Measurements from ENCODE around the gene ZDHHC7. TPM values are rescaled to one million over a fixed set of nuclear protein-coding genes. Genes with fewer than 3 reads are reported as not detected.

ZDHHC7 gene
- total and polyA plus RNA-seq, 11 donors = 12.0 to 66.7 (median 43.9) TPM

DNA sequence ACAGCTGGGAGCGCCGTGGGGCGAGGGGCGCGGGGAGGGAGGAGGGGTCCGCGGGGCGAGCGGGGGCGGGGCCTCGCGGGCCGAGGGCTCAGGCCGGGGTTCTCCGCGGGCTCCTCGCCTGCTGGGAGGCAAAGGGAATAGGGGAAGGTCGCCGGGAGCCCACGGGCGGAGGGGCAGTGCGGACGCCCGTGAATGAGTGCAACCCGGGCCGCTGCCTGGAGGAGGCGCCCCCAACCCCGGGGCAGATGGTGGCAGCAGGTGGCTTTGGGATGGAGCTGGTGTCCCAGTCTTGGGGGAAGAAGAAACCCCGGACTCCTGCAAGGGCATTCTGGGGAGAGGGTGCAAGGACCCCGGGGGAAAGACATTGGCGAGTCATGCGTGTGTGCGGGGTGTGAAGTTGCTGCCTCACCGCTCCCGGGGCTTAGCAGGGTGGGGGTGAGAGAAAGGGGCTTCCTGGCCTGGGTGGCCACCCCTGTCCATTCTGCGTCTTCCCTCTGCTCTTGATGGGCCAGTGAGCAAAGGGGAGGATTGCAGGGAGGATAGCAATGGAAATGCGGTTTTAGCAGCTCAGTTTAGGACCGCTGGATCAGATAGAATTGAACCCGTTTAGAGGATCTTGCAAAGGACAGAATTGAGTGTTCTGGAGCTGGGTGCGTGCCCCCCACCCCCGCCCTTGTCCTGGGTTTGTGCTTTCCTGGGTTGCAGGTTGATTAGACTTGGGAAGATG is 16.8 kb upstream of the ZDHHC7 start:
- Histone ChIP-seq H3K27ac (peak overlapping the region; percentile 24 to 92 (median 79)), H3K4me3 (peak overlapping the region; percentile 55 to 98 (median 80)), H3K27me3 (no peaks in the 10 kb centered on the region), H3K9me3 (no peaks in the 10 kb centered on the region), H3K36me3 (peaks cover 0 to 13% (median 0%) of the 10 kb centered on the region in 9 donors), H3K4me1 (peaks cover 3 to 49% (median 15%) of the 10 kb centered on the region in 12 donors)
- ATAC-seq (peak in 2 of 4 donors; percentile 1 to 29), DNase-seq (no peak)
- intact Hi-C loops (cut with DNase I) = loop anchor here in 2 of 10 donors (1.0 to 5.0 kb wide), 3 partner anchors 17 to 59 kb away; partner anchors contain the start of gene ZDHHC7 (in 2 of the 2)
- TF ChIP-seq, protein P1, sequence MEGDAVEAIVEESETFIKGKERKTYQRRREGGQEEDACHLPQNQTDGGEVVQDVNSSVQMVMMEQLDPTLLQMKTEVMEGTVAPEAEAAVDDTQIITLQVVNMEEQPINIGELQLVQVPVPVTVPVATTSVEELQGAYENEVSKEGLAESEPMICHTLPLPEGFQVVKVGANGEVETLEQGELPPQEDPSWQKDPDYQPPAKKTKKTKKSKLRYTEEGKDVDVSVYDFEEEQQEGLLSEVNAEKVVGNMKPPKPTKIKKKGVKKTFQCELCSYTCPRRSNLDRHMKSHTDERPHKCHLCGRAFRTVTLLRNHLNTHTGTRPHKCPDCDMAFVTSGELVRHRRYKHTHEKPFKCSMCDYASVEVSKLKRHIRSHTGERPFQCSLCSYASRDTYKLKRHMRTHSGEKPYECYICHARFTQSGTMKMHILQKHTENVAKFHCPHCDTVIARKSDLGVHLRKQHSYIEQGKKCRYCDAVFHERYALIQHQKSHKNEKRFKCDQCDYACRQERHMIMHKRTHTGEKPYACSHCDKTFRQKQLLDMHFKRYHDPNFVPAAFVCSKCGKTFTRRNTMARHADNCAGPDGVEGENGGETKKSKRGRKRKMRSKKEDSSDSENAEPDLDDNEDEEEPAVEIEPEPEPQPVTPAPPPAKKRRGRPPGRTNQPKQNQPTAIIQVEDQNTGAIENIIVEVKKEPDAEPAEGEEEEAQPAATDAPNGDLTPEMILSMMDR (IDR thresholded peaks at IDR 0.05) = peak in 2 of 12 donors; percentile 20 to 22
- no peak for TF ChIP-seq POLR2A (IDR thresholded peaks at IDR 0.05)
- WGBS, 4 donors = 4 to 8% (median 5%) methylated on average over 26 to 41 of the region's 41 CpGs

DNA sequence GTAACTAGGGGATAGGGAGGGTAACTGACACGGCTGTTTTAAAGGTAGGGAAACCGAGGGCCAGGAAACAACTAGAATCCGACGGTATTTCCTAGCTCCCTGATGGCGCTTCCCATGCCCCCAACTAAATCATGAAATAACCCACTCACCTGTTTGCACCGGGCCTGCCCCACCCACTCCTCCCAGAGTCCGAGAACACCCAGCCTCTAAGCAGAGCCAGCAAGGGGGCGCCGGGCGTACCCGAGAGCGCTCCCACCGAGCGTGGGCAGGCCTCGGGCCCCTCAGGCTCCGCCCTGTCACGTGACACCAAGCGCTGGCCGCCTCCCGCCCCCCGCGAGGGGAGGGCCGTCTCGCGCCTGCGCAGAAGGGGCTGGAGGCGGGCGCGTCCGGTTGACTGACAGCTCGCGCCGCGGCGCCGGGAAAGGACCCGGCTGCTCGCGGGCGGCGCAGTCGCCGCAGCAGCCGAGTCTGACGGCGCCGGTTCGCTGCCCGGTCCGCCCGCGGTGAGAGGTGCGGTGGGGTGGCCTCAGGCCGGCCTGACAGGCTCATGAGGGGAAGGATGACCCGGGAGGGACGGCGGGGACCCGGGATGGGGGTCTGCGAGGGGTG is 16.1 kb upstream of the ZDHHC7 start, which contains the start of gene KIAA0513:
Gene KIAA0513, plus strand, starts transcription at position 447 of the 609 bp plus-strand sequence. CDS start 39,277 bp downstream, outside the sequence.
- 0% methylated on average over 14 to 59 of the region's 59 CpGs for WGBS, 4 donors
- Histone ChIP-seq H3K9me3 (peaks cover 0 to 4% (median 0%) of the 10 kb centered on the region in 12 donors), H3K36me3 (peaks cover 0 to 10% (median 0%) of the 10 kb centered on the region in 9 donors), H3K27ac (peak within 1 kb of the TSS; percentile 24 to 92 (median 79)), H3K4me3 (peak within 1 kb of the TSS; percentile 55 to 98 (median 80)), H3K27me3 (no peaks in the 10 kb centered on the region), H3K4me1 (peaks cover 3 to 49% (median 15%) of the 10 kb centered on the region in 12 donors)
- peak; percentile 68 to 91 (median 88) for ATAC-seq
- TF ChIP-seq, protein P1 (IDR thresholded peaks at IDR 0.05) = peak in 7 of 12 donors; percentile 30 to 55 (median 37)
- peak in 1 of 2 donors; percentile 98 for TF ChIP-seq POLR2A (IDR thresholded peaks at IDR 0.05)
- intact Hi-C loops (cut with DNase I) = loop anchor here in 2 of 10 donors (1.0 to 5.0 kb wide), 2 partner anchors 16 to 60 kb away; partner anchors contain the start of gene ZDHHC7 (in 2 of the 2)
- DNase-seq = peak; percentile 94 to 98 (median 95)

DNA sequence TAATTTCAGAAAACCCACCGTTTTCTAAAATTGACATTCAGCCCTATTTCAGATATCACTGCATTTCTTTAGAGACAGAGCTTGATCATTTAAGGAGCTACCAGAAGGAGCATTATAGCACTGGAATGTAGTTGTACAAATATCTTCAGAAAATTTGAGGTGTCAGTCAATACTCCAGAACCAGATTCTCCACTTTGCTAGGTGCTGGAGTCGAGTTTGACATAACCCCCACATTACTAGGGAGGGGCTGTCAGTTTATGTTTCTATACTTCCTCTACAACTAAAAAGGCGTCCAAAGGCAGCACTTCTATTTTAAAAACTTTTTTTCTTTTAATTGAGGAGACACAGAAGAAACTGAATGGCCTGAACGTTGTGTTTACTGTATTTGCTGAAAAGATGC is 15.4 kb upstream of the ZDHHC7 start:
- Histone ChIP-seq H3K9me3 (peaks cover 0 to 4% (median 0%) of the 10 kb centered on the region in 12 donors), H3K27me3 (no peaks in the 10 kb centered on the region), H3K27ac (peak overlapping the region in 7 of 12 donors; percentile 73 to 92 (median 86)), H3K36me3 (peaks cover 0 to 5% (median 0%) of the 10 kb centered on the region in 9 donors), H3K4me3 (peak overlapping the region in 10 of 12 donors; percentile 55 to 98 (median 79)), H3K4me1 (peaks cover 3 to 49% (median 15%) of the 10 kb centered on the region in 12 donors)
- intact Hi-C loops (cut with DNase I) = loop anchor here in 2 of 10 donors (1.0 to 5.0 kb wide), 2 partner anchors 15 to 61 kb away; partner anchors contain the start of gene ZDHHC7 (in 2 of the 2)
- no peak for DNase-seq
- WGBS, 4 donors = 63 to 70% (median 68%) methylated on average over 4 of the region's 4 CpGs
- no peak for ATAC-seq
- TF ChIP-seq, protein P1 (IDR thresholded peaks at IDR 0.05) = no peak
- TF ChIP-seq POLR2A (IDR thresholded peaks at IDR 0.05) = no peak

All from heart left ventricle (tissue), 16 donors.